ENCODE results near the gene MSX2. TPM values are rescaled to one million over a fixed set of nuclear protein-coding genes. Genes with fewer than 3 reads are reported as not detected.

Gene MSX2
- polyA plus RNA-seq (2012; ENCODE audit: insufficient read depth, insufficient read length), result not detected

- H3K4me3 ChIP-seq (ENCODE audit: low read length), result no peak within 1 kb of the TSS
- DNase-seq (ENCODE audit: low read depth, low spot score), result no peak
These were observed at the start of gene MSX2 for GRCh38 chr5:174724484-174725260. Gene MSX2, plus strand, starts transcription at chr5:174724582. Its CDS starts 78 bp downstream, at chr5:174724660.

DNA sequence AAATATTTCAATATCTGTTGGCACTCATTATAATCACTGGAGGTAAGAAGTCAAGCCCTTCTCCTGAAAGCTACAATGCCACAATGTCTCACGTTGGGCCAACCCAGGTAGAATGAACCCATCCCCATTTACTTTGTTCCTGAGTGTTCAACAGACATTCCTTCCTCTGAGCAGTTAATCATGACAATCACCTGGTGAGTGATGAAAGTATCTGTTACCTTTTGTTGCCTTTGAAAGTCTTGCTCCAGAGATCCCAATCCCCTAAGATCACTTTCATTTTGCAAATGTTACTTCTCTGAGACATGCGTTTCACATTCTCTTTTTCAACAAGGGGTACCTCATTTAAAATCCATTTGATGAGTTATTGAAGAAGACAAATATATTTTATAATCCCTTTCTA, 49.3 kb upstream of the MSX2 start:
- DNase-seq (ENCODE audit: low read depth, low spot score), result no peak
- H3K4me3 ChIP-seq (ENCODE audit: low read length), result no peak overlapping the region

GRCh38 chr5:174675916-174676315, 48.5 kb upstream of the MSX2 start:
- H3K4me3 ChIP-seq (ENCODE audit: low read length), result no peak overlapping the region
- DNase-seq (ENCODE audit: low read depth, low spot score), result no peak

DNA sequence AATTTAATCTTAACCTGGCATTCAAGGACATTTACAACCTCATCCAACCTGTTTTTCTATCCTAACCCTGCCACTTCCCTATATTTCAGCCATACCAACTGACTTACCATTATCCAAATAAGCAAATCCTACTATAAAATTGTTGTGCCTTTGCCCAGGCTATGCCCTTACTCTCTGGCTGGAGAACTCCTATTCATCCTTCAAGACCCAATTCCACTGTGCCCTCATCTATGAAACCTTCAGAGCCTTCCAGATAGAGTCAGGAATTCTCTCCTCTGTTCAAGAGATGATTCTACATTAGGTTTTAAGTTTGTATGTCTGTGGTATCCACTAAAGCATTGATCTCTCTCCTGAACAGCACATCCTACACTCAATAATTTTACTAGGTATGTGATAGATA, 46.3 kb upstream of the MSX2 start:
- DNase-seq (ENCODE audit: low read depth, low spot score), result no peak
- H3K4me3 ChIP-seq (ENCODE audit: low read length), result no peak overlapping the region

DNA sequence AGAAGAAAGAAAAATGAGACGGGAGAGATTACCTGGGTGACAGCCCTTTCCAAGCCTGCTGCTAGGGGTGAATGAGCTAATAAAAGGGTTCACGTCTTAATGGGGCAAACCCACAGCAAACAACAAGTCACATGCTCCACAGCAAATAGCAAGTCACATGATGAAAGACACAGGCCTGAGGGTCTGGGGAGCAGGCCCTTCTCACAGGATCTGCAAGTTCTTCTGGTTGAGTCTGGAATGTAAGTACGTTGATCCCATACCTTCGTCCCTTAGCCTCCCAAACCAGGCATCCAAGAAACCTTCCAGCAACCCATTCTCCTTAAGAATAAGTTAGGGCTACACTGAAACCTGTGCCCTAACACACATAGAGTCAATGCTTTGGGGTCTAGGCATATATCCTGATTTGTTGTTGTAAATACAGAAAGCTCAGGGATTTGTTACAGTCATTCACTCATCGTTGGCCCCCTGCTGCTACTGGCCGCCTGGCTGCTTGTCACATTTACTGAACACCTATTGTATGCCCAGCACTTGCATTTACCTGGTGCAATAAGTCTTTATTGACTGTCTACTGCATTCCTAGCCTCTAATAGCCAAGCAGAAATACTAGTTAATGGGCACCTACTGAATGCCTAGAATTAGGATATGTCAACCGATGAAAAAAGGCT, 43.3 kb upstream of the MSX2 start:
- no peak overlapping the region for H3K4me3 ChIP-seq (ENCODE audit: low read length)
- no peak for DNase-seq (ENCODE audit: low read depth, low spot score)

GRCh38 chr5:174687503-174687902, 36.9 kb upstream of the MSX2 start:
- no peak overlapping the region for H3K4me3 ChIP-seq (ENCODE audit: low read length)
- no peak for DNase-seq (ENCODE audit: low read depth, low spot score)

DNA sequence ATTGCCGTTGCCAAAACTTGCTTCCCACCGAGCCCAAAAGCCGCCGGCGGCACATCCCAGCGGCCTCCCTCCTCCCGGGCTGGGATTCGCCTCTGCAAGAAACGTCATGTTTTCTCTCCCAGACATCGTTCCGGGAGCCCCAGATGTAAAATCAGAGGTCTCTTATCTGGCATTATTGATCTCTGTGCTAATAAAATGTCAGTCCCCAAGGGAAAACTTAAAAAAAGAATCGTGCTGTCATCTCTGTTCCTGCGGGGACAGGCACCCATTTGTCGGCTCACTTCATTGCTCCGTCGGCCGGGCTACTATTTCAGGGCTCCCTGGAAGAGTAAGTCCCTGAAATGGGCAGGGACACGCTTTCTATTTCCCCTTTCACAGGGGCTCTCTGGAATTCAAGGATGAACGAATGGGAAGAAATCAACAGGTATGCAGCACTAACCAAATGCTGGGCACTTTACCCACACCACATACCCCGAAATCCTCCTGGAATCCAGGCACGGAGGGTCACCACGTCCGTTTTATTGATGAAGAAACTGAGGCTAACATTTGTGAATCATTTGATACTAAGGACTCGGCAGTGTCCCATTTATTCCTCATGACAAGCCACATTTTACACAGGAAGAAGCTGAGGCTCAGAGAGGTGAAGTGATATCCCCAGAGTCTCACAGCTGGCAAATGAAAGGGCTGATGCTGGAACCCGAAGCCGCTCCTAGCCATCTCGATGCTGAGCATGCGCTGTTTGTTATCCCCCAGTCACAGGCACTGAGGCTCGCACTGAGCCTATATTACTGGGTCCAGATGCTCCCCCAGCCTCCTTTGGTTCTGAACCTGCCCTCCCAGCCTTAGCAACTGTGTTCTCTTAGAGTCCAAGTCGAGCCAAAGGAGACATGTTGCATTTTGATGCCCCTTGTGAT, 35.7 kb upstream of the MSX2 start:
- DNase-seq (ENCODE audit: low read depth, low spot score), result no peak
- no peak overlapping the region for H3K4me3 ChIP-seq (ENCODE audit: low read length)

- no peak overlapping the region for H3K4me3 ChIP-seq (ENCODE audit: low read length)
- DNase-seq (ENCODE audit: low read depth, low spot score), result no peak
These were observed 34.1 kb upstream of the MSX2 start for GRCh38 chr5:174690271-174690670.

- H3K4me3 ChIP-seq (ENCODE audit: low read length), result no peak overlapping the region
- no peak for DNase-seq (ENCODE audit: low read depth, low spot score)
These were observed 32.0 kb upstream of the MSX2 start for GRCh38 chr5:174692381-174692780.

DNA sequence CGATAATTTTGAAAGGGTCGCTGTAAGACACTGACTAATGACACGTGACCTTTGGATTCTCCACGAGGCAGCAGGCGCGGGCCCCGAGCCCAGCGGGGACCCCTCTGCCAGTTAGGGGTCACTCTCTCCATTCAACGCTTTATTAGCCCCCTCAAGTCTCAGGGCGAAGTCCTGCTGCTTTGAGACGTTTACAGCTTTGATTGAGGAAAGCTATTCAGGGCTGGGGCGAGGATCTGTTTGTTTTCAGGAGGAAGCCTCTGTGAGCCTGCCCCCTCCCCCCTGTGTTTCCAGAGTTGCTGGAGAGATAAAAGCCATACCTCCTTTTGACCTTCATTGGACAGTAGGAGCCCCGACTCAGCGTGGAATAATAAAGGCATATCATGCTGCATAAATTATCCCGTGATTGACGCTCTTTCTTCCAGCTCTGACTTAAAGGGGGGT, 31.4 kb upstream of the MSX2 start:
- no peak for DNase-seq (ENCODE audit: low read depth, low spot score)
- H3K4me3 ChIP-seq (ENCODE audit: low read length), result no peak overlapping the region

DNA sequence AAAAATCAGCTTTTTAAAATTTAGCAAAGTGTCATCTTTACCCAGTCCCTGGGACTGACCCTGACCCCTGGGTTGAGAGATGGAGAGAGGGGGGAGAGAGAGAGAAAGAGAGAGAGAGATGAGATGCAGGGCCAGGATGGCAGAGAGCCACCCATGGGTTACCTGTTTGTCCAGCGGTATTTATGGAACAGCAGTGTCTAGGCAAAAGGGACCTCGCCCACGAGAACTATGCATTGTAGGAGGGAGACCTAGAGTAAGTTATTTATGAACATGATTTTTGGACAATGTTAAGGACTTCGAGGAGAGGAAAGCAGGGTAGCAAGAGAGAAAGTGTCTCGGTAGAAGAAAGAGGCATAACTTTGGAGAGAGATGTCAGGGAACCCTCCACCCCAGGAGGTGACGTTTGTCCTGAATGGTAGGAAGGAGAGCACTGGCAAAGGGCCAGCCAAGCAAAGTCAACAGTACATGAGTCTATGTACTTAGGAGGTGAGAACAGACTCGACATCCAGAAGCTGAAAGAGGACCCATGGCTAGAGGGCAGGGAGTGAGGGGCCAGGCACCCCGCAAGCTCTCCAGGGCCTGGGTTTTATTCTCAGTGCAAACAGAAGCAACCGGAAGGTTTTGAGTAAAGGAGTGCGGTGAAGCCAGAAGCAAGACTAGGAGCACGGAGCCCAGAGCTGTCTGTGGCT, 30.5 kb upstream of the MSX2 start:
- no peak for DNase-seq (ENCODE audit: low read depth, low spot score)
- H3K4me3 ChIP-seq (ENCODE audit: low read length), result no peak overlapping the region

DNA sequence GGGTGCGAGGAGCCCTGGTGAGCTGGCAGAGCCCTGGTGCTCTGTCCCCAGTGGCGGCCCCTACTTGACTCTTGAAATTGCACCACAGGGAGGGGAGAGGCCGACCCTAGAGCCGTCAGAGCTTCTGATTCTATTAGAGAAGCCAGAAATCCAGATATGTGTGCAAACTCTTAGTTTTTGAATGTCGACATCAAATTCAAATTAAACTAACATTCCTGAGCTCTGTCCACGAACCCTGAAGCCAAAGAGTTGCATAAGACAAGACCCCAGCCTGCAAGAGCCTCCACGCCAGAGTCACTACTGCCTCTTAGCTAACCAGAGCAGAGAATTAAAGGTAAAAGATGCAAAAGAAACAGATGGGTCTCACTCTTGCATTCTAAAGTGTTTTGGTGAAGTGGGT, 29.8 kb upstream of the MSX2 start:
- no peak overlapping the region for H3K4me3 ChIP-seq (ENCODE audit: low read length)
- no peak for DNase-seq (ENCODE audit: low read depth, low spot score)

DNA sequence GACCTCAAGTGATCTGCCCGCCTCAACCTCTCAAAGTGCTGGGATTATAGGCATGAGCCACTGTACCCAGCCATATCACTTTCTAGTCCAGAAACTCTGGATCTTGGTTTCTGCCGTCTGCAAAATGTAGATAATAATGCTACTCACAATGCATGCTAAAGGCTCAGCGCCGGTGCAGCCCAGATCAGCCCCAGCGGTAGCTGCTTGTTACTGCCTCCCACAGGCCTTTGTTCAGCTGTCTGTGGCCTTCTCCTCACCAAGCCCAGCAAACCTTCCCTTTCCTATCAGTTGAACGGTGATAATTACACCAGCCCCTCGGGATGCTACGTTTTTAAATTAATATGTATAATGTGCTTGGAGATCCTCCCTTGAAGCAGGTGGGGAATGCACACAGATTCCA, 26.2 kb upstream of the MSX2 start:
- DNase-seq (ENCODE audit: low read depth, low spot score), result no peak
- H3K4me3 ChIP-seq (ENCODE audit: low read length), result no peak overlapping the region

DNA sequence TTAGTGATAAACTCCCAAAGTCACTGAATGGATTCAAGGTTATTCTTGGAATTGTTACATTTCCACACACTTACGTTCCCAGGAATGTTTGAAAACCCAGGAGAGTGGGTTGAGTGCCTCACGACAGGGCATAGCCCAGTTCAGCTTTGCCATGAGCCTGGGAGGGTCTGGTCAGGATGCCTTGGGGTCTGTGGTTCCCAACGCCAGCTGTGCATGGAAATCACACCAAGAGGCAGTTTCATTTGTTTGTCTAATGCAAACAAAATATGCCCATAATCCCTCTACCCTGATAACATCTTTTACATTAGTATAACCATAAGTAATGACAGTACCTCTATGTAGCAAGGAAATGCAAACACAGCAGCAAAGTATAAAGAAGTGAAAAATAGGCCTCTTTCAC, 25.3 kb upstream of the MSX2 start:
- no peak overlapping the region for H3K4me3 ChIP-seq (ENCODE audit: low read length)
- DNase-seq (ENCODE audit: low read depth, low spot score), result no peak

GRCh38 chr5:174706997-174707572, 17.3 kb upstream of the MSX2 start:
- no peak for DNase-seq (ENCODE audit: low read depth, low spot score)
- no peak overlapping the region for H3K4me3 ChIP-seq (ENCODE audit: low read length)

- no peak for DNase-seq (ENCODE audit: low read depth, low spot score)
- no peak overlapping the region for H3K4me3 ChIP-seq (ENCODE audit: low read length)
These were observed 16.7 kb upstream of the MSX2 start for GRCh38 chr5:174707671-174708070.

DNA sequence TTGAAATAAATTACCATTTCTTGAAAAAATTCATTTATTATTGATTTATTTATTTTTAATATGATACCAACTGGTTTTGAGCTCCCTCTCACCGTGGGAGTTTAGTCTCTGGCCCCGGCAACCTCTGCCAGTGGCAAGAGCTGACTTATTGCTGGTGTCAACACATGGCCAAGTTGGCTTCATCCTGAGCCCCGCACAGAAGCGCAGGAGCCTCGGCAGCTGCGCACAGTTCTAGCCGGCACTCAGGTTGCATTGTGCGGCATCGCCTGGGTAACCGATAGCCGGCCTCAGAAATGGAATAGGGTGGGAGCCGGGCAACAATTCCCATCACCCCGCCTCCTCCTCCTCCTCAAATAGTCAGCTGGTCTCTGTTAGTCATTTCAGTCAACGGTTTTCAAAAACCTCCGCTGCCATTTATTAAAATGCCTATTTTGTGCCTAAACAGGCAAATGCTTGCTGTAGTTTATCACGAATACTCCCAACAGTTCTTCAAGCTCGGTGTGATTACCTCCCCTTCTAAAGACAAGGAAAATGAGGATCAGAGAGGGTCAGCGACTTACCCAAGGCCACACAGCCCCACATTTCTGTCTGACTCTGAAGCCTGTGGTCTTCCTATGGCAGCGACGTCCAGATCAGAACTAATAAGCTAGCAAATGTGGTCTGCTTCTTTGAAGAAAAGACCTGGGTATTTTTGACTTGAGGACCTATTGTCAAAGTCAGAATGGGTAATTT, 15.7 kb upstream of the MSX2 start:
- no peak for DNase-seq (ENCODE audit: low read depth, low spot score)
- H3K4me3 ChIP-seq (ENCODE audit: low read length), result no peak overlapping the region

DNA sequence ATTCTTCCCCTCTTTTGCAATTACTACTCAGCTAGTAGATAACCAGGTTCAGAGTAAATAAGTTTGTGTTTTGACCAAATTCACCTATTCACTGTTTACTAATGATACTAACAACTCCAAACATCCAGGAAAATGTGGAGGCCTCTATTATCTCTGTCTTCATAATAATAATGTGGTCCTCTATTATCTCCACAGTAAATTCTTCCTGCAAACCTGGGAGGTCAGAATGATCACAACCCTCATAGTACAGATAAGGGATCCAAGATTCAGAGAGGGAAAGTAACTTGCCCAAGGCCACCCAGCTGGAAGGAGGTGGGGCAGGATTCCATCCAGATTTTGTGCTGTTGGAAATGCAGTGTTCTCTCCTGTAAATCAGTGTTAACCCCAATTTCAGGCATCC, 9.6 kb upstream of the MSX2 start:
- no peak for DNase-seq (ENCODE audit: low read depth, low spot score)
- no peak overlapping the region for H3K4me3 ChIP-seq (ENCODE audit: low read length)

Data from Jurkat, Clone E6-1 (cell line).